ENCODE results near the gene CKAP5. TPM values are rescaled to one million over a fixed set of nuclear protein-coding genes. Genes with fewer than 3 reads are reported as not detected.

CKAP5 gene
- total RNA-seq, 3 donors from 2014 or later = 50.3 to 74.5 (median 67.8) TPM

GRCh38 chr11:46741600-46742484 lies 104.2 kb downstream of the CKAP5 start:
- Histone ChIP-seq H3K4me1 (ENCODE audit: low read depth) (no peaks in the 10 kb centered on the region), H3K9me3 (no peaks in the 10 kb centered on the region), H3K36me3 (ENCODE audit: low read depth) (peaks cover 6% of the 10 kb centered on the region), H3K4me3 (no peak overlapping the region)
- intact Hi-C loops (cut with DNase I, micrococcal nuclease) = no loop called here
- DNase-seq (no peak), ATAC-seq (no peak)
- TF ChIP-seq CTCF (IDR thresholded peaks at IDR 0.05) = no peak

GRCh38 chr11:46738887-46739286 lies 107.2 kb downstream of the CKAP5 start:
- Histone ChIP-seq H3K4me3 (no peak overlapping the region), H3K9me3 (no peaks in the 10 kb centered on the region), H3K36me3 (ENCODE audit: low read depth) (peaks cover 6% of the 10 kb centered on the region), H3K4me1 (ENCODE audit: low read depth) (no peaks in the 10 kb centered on the region)
- DNase-seq = peak in 2 of 3 donors; percentile 42 to 52
- peak; percentile 62 for ATAC-seq
- intact Hi-C loops (cut with DNase I, micrococcal nuclease) = no loop called here
- no peak for TF ChIP-seq CTCF (IDR thresholded peaks at IDR 0.05)

- Histone ChIP-seq H3K4me1 (ENCODE audit: low read depth) (no peaks in the 10 kb centered on the region), H3K36me3 (ENCODE audit: low read depth) (no peaks in the 10 kb centered on the region), H3K4me3 (no peak overlapping the region), H3K9me3 (no peaks in the 10 kb centered on the region)
- TF ChIP-seq CTCF (IDR thresholded peaks at IDR 0.05) = no peak
- intact Hi-C loops (cut with DNase I, micrococcal nuclease) = no loop called here
- DNase-seq (no peak), ATAC-seq (no peak)
Observed at GRCh38 chr11:46737699-46738098, 108.4 kb downstream of the CKAP5 start.

GRCh38 chr11:46736615-46737014 lies 109.5 kb downstream of the CKAP5 start:
- Histone ChIP-seq H3K9me3 (no peaks in the 10 kb centered on the region), H3K36me3 (ENCODE audit: low read depth) (no peaks in the 10 kb centered on the region), H3K4me1 (ENCODE audit: low read depth) (no peaks in the 10 kb centered on the region), H3K4me3 (no peak overlapping the region)
- peak; percentile 85 for ATAC-seq
- intact Hi-C loops (cut with DNase I, micrococcal nuclease) = no loop called here
- TF ChIP-seq CTCF (IDR thresholded peaks at IDR 0.05) = no peak
- no peak for DNase-seq

GRCh38 chr11:46736146-46736545 lies 109.9 kb downstream of the CKAP5 start:
- ATAC-seq = no peak
- intact Hi-C loops (cut with DNase I, micrococcal nuclease) = no loop called here
- no peaks in the 10 kb centered on the region for H3K36me3 ChIP-seq (ENCODE audit: low read depth)
- no peak overlapping the region for H3K4me3 ChIP-seq
- H3K9me3 ChIP-seq = no peaks in the 10 kb centered on the region
- TF ChIP-seq CTCF (IDR thresholded peaks at IDR 0.05) = no peak
- H3K4me1 ChIP-seq (ENCODE audit: low read depth) = no peaks in the 10 kb centered on the region
- no peak for DNase-seq

All from mucosa of descending colon (tissue), 3 donors.